WTC11 (cell line): ENCODE results near the gene SERPINB5. TPM values are rescaled to one million over a fixed set of nuclear protein-coding genes. Genes with fewer than 3 reads are reported as not detected.

Experiments
- ATAC-seq: fragments of 200-7000 bp; cut with Tn5 transposase; 2 replicates; pipeline ENCODE4 v1.10.0; 2021; ENCODE audit warnings: mild to moderate bottlenecking, moderate library complexity
- CTCF ChIA-PET: fragments of 300-600 bp; sonication (Branson Sonifier 250); formaldehyde crosslinking; loops from one replicate; lab custom pipeline; 2021; ENCODE audit warnings: antibody characterized with exemption; lab: Charles Lee
- POLR2A ChIA-PET: fragments of 350-600 bp; sonication (Branson Sonifier 250); formaldehyde crosslinking; loops from one replicate; lab custom pipeline; 2021; ENCODE audit warnings: antibody characterized with exemption; lab: Charles Lee
- DNase-seq: peaks from one replicate; pipeline ENCODE4 v3.0.0; 2021; ENCODE audit warnings: low spot score
- H3K27ac Mint-ChIP-seq: 2 replicates; pipeline ENCODE4 v1.8.0; 2021; ENCODE audit warnings: mixed read lengths
- H3K27me3 Mint-ChIP-seq: 2 replicates; pipeline ENCODE4 v1.8.0; 2021; ENCODE audit warnings: low read depth, mild to moderate bottlenecking, moderate library complexity, mixed read lengths
- H3K36me3 Mint-ChIP-seq: 2 replicates; pipeline ENCODE4 v1.8.0; 2021; ENCODE audit warnings: mixed read lengths
- H3K4me1 Mint-ChIP-seq: 2 replicates; pipeline ENCODE4 v1.8.0; 2022; ENCODE audit warnings: mixed read lengths
- H3K4me3 Mint-ChIP-seq: 2 replicates; pipeline ENCODE4 v1.8.0; 2021; ENCODE audit warnings: mild to moderate bottlenecking, moderate library complexity, mixed read lengths
- H3K9me3 Mint-ChIP-seq: 2 replicates; pipeline ENCODE4 v1.8.0; 2021; ENCODE audit warnings: mixed read lengths
- AFF4 ChIP-seq: sonication (generic); formaldehyde crosslinking; IDR thresholded peaks from 2 replicates; pipeline ENCODE4 v1.8.1; 2023; ENCODE audit warnings: mild to moderate bottlenecking, missing genetic modification reagents, borderline replicate concordance
- AR ChIP-seq: fragments of 250-450 bp; sonication (Bioruptor Pico); IDR thresholded peaks from 2 replicates; pipeline ENCODE4 v1.9.0; 2021; ENCODE audit warnings: mild to moderate bottlenecking
- ATF3 ChIP-seq: sonication (generic); formaldehyde crosslinking; conservative IDR thresholded peaks from 2 replicates; pipeline ENCODE4 v1.8.1; 2022; ENCODE audit warnings: mild to moderate bottlenecking, missing genetic modification reagents
- E2F4 ChIP-seq: sonication (generic); formaldehyde crosslinking; IDR thresholded peaks from 2 replicates; pipeline ENCODE4 v1.8.1; 2022; ENCODE audit warnings: low read depth, mild to moderate bottlenecking, moderate library complexity, missing genetic modification reagents, borderline replicate concordance
- EMX1 ChIP-seq: fragments of 250-450 bp; sonication (Bioruptor Pico); IDR thresholded peaks from 2 replicates; pipeline ENCODE4 v1.8.0; 2021; ENCODE audit warnings: mild to moderate bottlenecking
- FOXP1 ChIP-seq: sonication (generic); formaldehyde crosslinking; IDR thresholded peaks from 2 replicates; pipeline ENCODE4 v1.8.0; 2022; ENCODE audit warnings: missing genetic modification reagents, mild to moderate bottlenecking, moderate library complexity, borderline replicate concordance
- GRHL2 ChIP-seq: fragments of 250-450 bp; sonication (Bioruptor Pico); IDR thresholded peaks from 2 replicates; pipeline ENCODE4 v1.8.0; 2022; ENCODE audit warnings: mild to moderate bottlenecking, moderate library complexity; ENCODE audit not compliant: insufficient replicate concordance, severe bottlenecking
- IRF1 ChIP-seq: sonication (generic); formaldehyde crosslinking; IDR thresholded peaks from 2 replicates; pipeline ENCODE4 v1.8.0; 2023; ENCODE audit warnings: missing genetic modification reagents
- MLX ChIP-seq: sonication (generic); formaldehyde crosslinking; IDR thresholded peaks from 2 replicates; pipeline ENCODE4 v1.8.1; 2023; ENCODE audit warnings: mild to moderate bottlenecking, missing genetic modification reagents, moderate library complexity
- MXD4 ChIP-seq: fragments of 250-450 bp; sonication (Bioruptor Pico); IDR thresholded peaks from 2 replicates; pipeline ENCODE4 v1.8.0; 2021; ENCODE audit warnings: mild to moderate bottlenecking, moderate library complexity, borderline replicate concordance
- NR1H2 ChIP-seq: sonication (generic); formaldehyde crosslinking; IDR thresholded peaks from 2 replicates; pipeline ENCODE4 v1.9.0; 2021; ENCODE audit warnings: mild to moderate bottlenecking, moderate library complexity, missing genetic modification reagents
- PREB ChIP-seq: sonication (generic); formaldehyde crosslinking; IDR thresholded peaks from 2 replicates; pipeline ENCODE4 v1.8.1; 2022; ENCODE audit warnings: mild to moderate bottlenecking, missing genetic modification reagents, moderate library complexity, borderline replicate concordance
- PRRX2 ChIP-seq: fragments of 250-450 bp; sonication (Bioruptor Pico); IDR thresholded peaks from 2 replicates; pipeline ENCODE4 v1.8.0; 2021; ENCODE audit warnings: mild to moderate bottlenecking
- ZBTB21 ChIP-seq: sonication (generic); formaldehyde crosslinking; IDR thresholded peaks from 2 replicates; pipeline ENCODE4 v1.8.1; 2023; ENCODE audit warnings: mild to moderate bottlenecking, missing genetic modification reagents, borderline replicate concordance
- ZNF219 ChIP-seq: sonication (generic); formaldehyde crosslinking; IDR thresholded peaks from 2 replicates; pipeline ENCODE4 v1.8.0; 2023; ENCODE audit warnings: missing genetic modification reagents, mild to moderate bottlenecking, borderline replicate concordance
- ZNF281 ChIP-seq: sonication (generic); formaldehyde crosslinking; IDR thresholded peaks from 2 replicates; pipeline ENCODE4 v1.8.0; 2023; ENCODE audit warnings: mild to moderate bottlenecking, missing genetic modification reagents
- ZNF416 ChIP-seq: fragments of 250-450 bp; sonication (Bioruptor Pico); IDR thresholded peaks from 2 replicates; pipeline ENCODE4 v1.9.0; 2021; ENCODE audit warnings: mild to moderate bottlenecking, inconsistent platforms
- ZNF512 ChIP-seq: sonication (generic); formaldehyde crosslinking; IDR thresholded peaks from 2 replicates; pipeline ENCODE4 v1.8.1; 2022; ENCODE audit warnings: missing genetic modification reagents, borderline replicate concordance
- total RNA-seq: library from RNA; stranded (reverse); gene quantifications from 3 replicates; pipeline ENCODE4 v1.2.3, GENCODE V29; 2021

The SERPINB5 gene
- total RNA-seq, 1 experiment from 2014 or later = 0.17 TPM

GRCh38 chr18:63449426-63449825 is 27.3 kb upstream of the SERPINB5 start (continued):
- TF ChIP-seq ZNF281 (CRISPR knock-in tag) (no peak), ATF3 (CRISPR knock-in tag) (no peak), ZBTB21 (CRISPR knock-in tag) (no peak), IRF1 (no peak), NR1H2 (CRISPR knock-in tag) (no peak), GRHL2 (CRISPR knock-in tag) (no peak), PREB (CRISPR knock-in tag) (no peak)

GRCh38 chr18:63451799-63452660 is 24.7 kb upstream of the SERPINB5 start:
- Mint-ChIP-seq H3K27ac (no peak overlapping the region), H3K4me3 (no peak overlapping the region), H3K9me3 (peaks cover 11% of the 10 kb centered on the region), H3K36me3 (no peaks in the 10 kb centered on the region), H3K27me3 (no peaks in the 10 kb centered on the region), H3K4me1 (peaks cover 15% of the 10 kb centered on the region)
- ChIA-PET POLR2A (no interaction called here), CTCF (interaction anchor here (0.9 kb wide), 1 partner anchor 13 kb away, joined by 3 read pairs; no protein-coding TSS in a partner anchor)
- ATAC-seq (no peak), DNase-seq (no peak)
- no peak for TF ChIP-seq EMX1 (CRISPR knock-in tag)
- TF ChIP-seq FOXP1 (CRISPR knock-in tag) = no peak
- no peak for TF ChIP-seq MLX (CRISPR knock-in tag)
- TF ChIP-seq E2F4 = no peak
- TF ChIP-seq ZNF219 (CRISPR knock-in tag) = no peak
- no peak for TF ChIP-seq MXD4
- no peak for TF ChIP-seq PRRX2
- no peak for TF ChIP-seq AR (CRISPR knock-in tag)
- TF ChIP-seq ZNF416 (CRISPR knock-in tag) = no peak
- TF ChIP-seq AFF4 (CRISPR knock-in tag) = no peak
- no peak for TF ChIP-seq ZNF512 (CRISPR knock-in tag)
